DMS53 treated with DMSO at 0.1 percent for 48 hours (cell line): ENCODE data around the gene CPSF3.
"Not testable (repeated sequence)": the region's sequence is repeated elsewhere in the genome, so short reads cannot be mapped to it uniquely, and the experiment has no call there.

ENCODE experiments used
- DNase-seq: peaks from one replicate; lab custom pipeline; 2025; ENCODE audit not compliant: unreplicated experiment; lab: John Stamatoyannopoulos, UW

CPSF3 gene

GRCh38 chr2:9392898-9393765 is 30.3 kb upstream of the CPSF3 start:
- DNase-seq, result no peak

GRCh38 chr2:9394816-9395215 is 28.6 kb upstream of the CPSF3 start:
- no peak for DNase-seq

- no peak for DNase-seq
These were observed 26.3 kb upstream of the CPSF3 start for GRCh38 chr2:9397201-9397600.

- DNase-seq, result not testable (repeated sequence)
These were observed 25.2 kb upstream of the CPSF3 start for GRCh38 chr2:9398251-9398650.

- no peak for DNase-seq
These were observed 24.3 kb upstream of the CPSF3 start for GRCh38 chr2:9398881-9399780.

GRCh38 chr2:9400268-9401058 is 23.0 kb upstream of the CPSF3 start:
- no peak for DNase-seq

GRCh38 chr2:9401059-9401547 is 22.4 kb upstream of the CPSF3 start:
- no peak for DNase-seq

GRCh38 chr2:9401646-9402371 is 21.6 kb upstream of the CPSF3 start:
- no peak for DNase-seq

GRCh38 chr2:9403924-9404323 is 19.5 kb upstream of the CPSF3 start:
- no peak for DNase-seq

- no peak for DNase-seq
These were observed 19.0 kb upstream of the CPSF3 start for GRCh38 chr2:9404451-9404850.

- no peak for DNase-seq
These were observed 17.8 kb upstream of the CPSF3 start for GRCh38 chr2:9405636-9406035.

- DNase-seq, result no peak
These were observed 16.7 kb upstream of the CPSF3 start for GRCh38 chr2:9406529-9407362.

GRCh38 chr2:9407363-9407811 is 16.1 kb upstream of the CPSF3 start:
- no peak for DNase-seq

GRCh38 chr2:9408641-9409151 is 14.8 kb upstream of the CPSF3 start:
- no peak for DNase-seq

- no peak for DNase-seq
These were observed 13.3 kb upstream of the CPSF3 start for GRCh38 chr2:9410108-9410507.

- no peak for DNase-seq
These were observed 10.7 kb upstream of the CPSF3 start for GRCh38 chr2:9412781-9413180.

GRCh38 chr2:9415516-9416169 is 7.8 kb upstream of the CPSF3 start:
- DNase-seq, result no peak

GRCh38 chr2:9416267-9416961 is 7.0 kb upstream of the CPSF3 start:
- no peak for DNase-seq
